Measurements from ENCODE around the gene TLE4.

GRCh38 chr9:79672891-79673290 lies 101.1 kb downstream of the TLE4 start:
- TF ChIP-seq CTCF (IDR thresholded peaks at IDR 0.05; ENCODE audit: low read depth, low read length, poor library complexity, severe bottlenecking), result no peak
- no peak for TF ChIP-seq EZH2phosphoT487 (IDR thresholded peaks at IDR 0.05; ENCODE audit: borderline replicate concordance, low read length)

Data from DOHH2 (cell line).